Mesangial cell (primary cell): ENCODE results near the gene ANKHD1. TPM values are rescaled to one million over a fixed set of nuclear protein-coding genes. Genes with fewer than 3 reads are reported as not detected.

Experiments
- total RNA-seq: library from RNA; depleted of rRNA; stranded (reverse); fragments of >200 nt; gene quantifications from 2 replicates; pipeline ENCODE4 v1.2.3, GENCODE V29; 2015

The ANKHD1 gene
- total RNA-seq = 32.4 and 41.5 TPM in 2 replicates

GRCh38 chr5:140401362-140402257, at the start of gene ANKHD1:
TSS of gene ANKHD1 (plus strand) at chr5:140401833. CDS start at chr5:140401968, 135 bp downstream.

GRCh38 chr5:140360101-140360500, 41.5 kb upstream of the ANKHD1 start, which contains the start of gene SLC4A9:
TSS of gene SLC4A9 (plus strand) at chr5:140360194. CDS start at chr5:140360237, 43 bp downstream.

GRCh38 chr5:140547508-140548299, 146.1 kb downstream of the ANKHD1 start, which contains the start of gene EIF4EBP3:
TSS of gene EIF4EBP3 (plus strand) at chr5:140547662. CDS start at chr5:140547738, 76 bp downstream.

GRCh38 chr5:140557136-140557805, 155.6 kb downstream of the ANKHD1 start, which contains the start of gene SRA1:
TSS of gene SRA1 (minus strand) at chr5:140557473. CDS start at chr5:140557452, 21 bp downstream.

GRCh38 chr5:140564196-140565023, 162.8 kb downstream of the ANKHD1 start, which contains the start of the genes APBB3 and SLC35A4:
TSS of gene APBB3 (minus strand) at chr5:140564598. CDS start at chr5:140564245, 353 bp downstream.
TSS of gene SLC35A4 (plus strand) at chr5:140564828. CDS start at chr5:140567170, 2,342 bp downstream.

Other genes starting within 250 kb of the ANKHD1 start
- 41.6 and 77.2 TPM in 2 replicates for gene CYSTM1, start 226.6 kb upstream of the ANKHD1 start, total RNA-seq
- 164 and 215 TPM in 2 replicates for gene PFDN1, start 98.7 kb upstream of the ANKHD1 start, total RNA-seq
- gene HBEGF, start 55.2 kb upstream of the ANKHD1 start, total RNA-seq = 26.5 and 34.9 TPM in 2 replicates
- gene SLC4A9, start 41.6 kb upstream of the ANKHD1 start, total RNA-seq = 0.13 TPM in 1 of 2 replicates, not detected in the other
- 0.98 and 6.3 TPM in 2 replicates for gene EIF4EBP3, start 145.8 kb downstream of the ANKHD1 start, total RNA-seq
- 31.4 and 35.8 TPM in 2 replicates for gene SRA1, start 155.6 kb downstream of the ANKHD1 start, total RNA-seq
- gene APBB3, start 162.8 kb downstream of the ANKHD1 start, total RNA-seq = 8.8 and 22.8 TPM in 2 replicates
- gene SLC35A4, start 163.0 kb downstream of the ANKHD1 start, total RNA-seq = 53.8 and 57.8 TPM in 2 replicates
- 1.3 TPM in 1 of 2 replicates, not detected in the other for gene CD14, start 231.3 kb downstream of the ANKHD1 start, total RNA-seq
- gene TMCO6, start 237.6 kb downstream of the ANKHD1 start, total RNA-seq = 15.2 and 17.6 TPM in 2 replicates
- 49.5 and 63.3 TPM in 2 replicates for gene NDUFA2, start 245.8 kb downstream of the ANKHD1 start, total RNA-seq
- gene IK, start 246.0 kb downstream of the ANKHD1 start, total RNA-seq = 35.7 and 39.6 TPM in 2 replicates